GM12878 (cell line): ENCODE measurements around the gene NFATC1. TPM values are rescaled to one million over a fixed set of nuclear protein-coding genes. Genes with fewer than 3 reads are reported as not detected.

Source experiments
- BCL11A ChIP-seq: IDR thresholded peaks from 2 replicates; pipeline ENCODE4 v1.6.1; 2011; ENCODE audit warnings: low read depth, low read length
- BRCA1 ChIP-seq: IDR thresholded peaks from 2 replicates; pipeline ENCODE4 v1.6.1; 2011; ENCODE audit warnings: low read depth, low read length, improper control_type of control experiment
- CHD1 ChIP-seq: IDR thresholded peaks from 2 replicates; pipeline ENCODE4 v1.6.1; 2012; ENCODE audit warnings: low read depth, low read length, improper control_type of control experiment
- CHD2 ChIP-seq: IDR thresholded peaks from 2 replicates; pipeline ENCODE4 v1.6.1; 2011; ENCODE audit warnings: low read depth, low read length, improper control_type of control experiment, borderline replicate concordance
- CREB1 ChIP-seq: IDR thresholded peaks from 2 replicates; pipeline ENCODE4 v1.6.1; 2012; ENCODE audit warnings: low read depth, mild to moderate bottlenecking, inconsistent platforms
- DPF2 ChIP-seq: fragments of 450-650 bp; IDR thresholded peaks from 2 replicates; pipeline ENCODE4 v1.6.1; 2017; ENCODE audit warnings: mild to moderate bottlenecking
- EED ChIP-seq: sonication (generic); IDR thresholded peaks from 2 replicates; pipeline ENCODE4 v1.6.1; 2016; ENCODE audit warnings: antibody characterized with exemption, low read depth
- EP300 ChIP-seq, 2 experiments: fragments of 150-350 bp in 1 of 2; IDR thresholded peaks; 2 replicates each; pipeline ENCODE4 v1.6.1; 2011 to 2012; ENCODE audit warnings: low read depth in 2 of 2, low read length in 2 of 2, borderline replicate concordance in 1 of 2, improper control_type of control experiment in 1 of 2, inconsistent platforms in 1 of 2; ENCODE audit not compliant: control insufficient read depth in 1 of 2
- HDAC6 ChIP-seq: fragments of 200-600 bp; sonication (generic); IDR thresholded peaks from one replicate; pipeline ENCODE4 v1.8.0; 2017; ENCODE audit warnings: antibody characterized with exemption; ENCODE audit not compliant: unreplicated experiment
- KDM1A ChIP-seq: fragments of 200-600 bp; sonication (generic); IDR thresholded peaks from 2 replicates; pipeline ENCODE4 v1.6.1; 2016; ENCODE audit warnings: borderline replicate concordance
- MTA2 ChIP-seq: fragments of 450-650 bp; IDR thresholded peaks from 2 replicates; pipeline ENCODE4 v1.6.1; 2016; ENCODE audit warnings: low read depth, mild to moderate bottlenecking, moderate library complexity
- MYC ChIP-seq: IDR thresholded peaks from 2 replicates; pipeline ENCODE4 v1.6.1; 2011; ENCODE audit warnings: mild to moderate bottlenecking, low read length, moderate library complexity, inconsistent platforms; ENCODE audit not compliant: insufficient read depth, insufficient replicate concordance, insufficient read length, severe bottlenecking
- NFYA ChIP-seq: IDR thresholded peaks from 2 replicates; pipeline ENCODE4 v1.6.1; 2011; ENCODE audit warnings: low read depth, mild to moderate bottlenecking, low read length, improper control_type of control experiment, borderline replicate concordance
- NR2C1 ChIP-seq: fragments of 450-650 bp; IDR thresholded peaks from 2 replicates; pipeline ENCODE4 v1.6.1; 2017; ENCODE audit warnings: antibody characterized with exemption, mild to moderate bottlenecking, moderate library complexity
- NR2C2 ChIP-seq: IDR thresholded peaks from 2 replicates; pipeline ENCODE4 v1.6.1; 2011; ENCODE audit warnings: borderline replicate concordance, low read depth; ENCODE audit not compliant: control insufficient read depth, insufficient read length
- POLR2A ChIP-seq: IDR thresholded peaks from 2 replicates; pipeline ENCODE4 v1.6.1; 2011; ENCODE audit warnings: low read depth, mild to moderate bottlenecking, low read length
- POU2F2 ChIP-seq: IDR thresholded peaks from 3 replicates; pipeline ENCODE4 v1.6.1; 2011; ENCODE audit warnings: low read depth, mild to moderate bottlenecking, low read length, borderline replicate concordance
- RBBP5 ChIP-seq: fragments of 200-600 bp; sonication (generic); conservative IDR thresholded peaks from 2 replicates; pipeline ENCODE4 v1.6.1; 2016
- RCOR1 ChIP-seq: conservative IDR thresholded peaks from 2 replicates; pipeline ENCODE4 v1.6.1; 2012; ENCODE audit warnings: low read depth, low read length, improper control_type of control experiment
- SIX5 ChIP-seq: IDR thresholded peaks from 2 replicates; pipeline ENCODE4 v1.6.1; 2011; ENCODE audit warnings: mild to moderate bottlenecking, low read depth, low read length, moderate library complexity; ENCODE audit not compliant: severe bottlenecking
- SMC3 ChIP-seq: IDR thresholded peaks from 2 replicates; pipeline ENCODE4 v1.6.1; 2011; ENCODE audit warnings: low read length, improper control_type of control experiment, borderline replicate concordance
- YBX1 ChIP-seq: fragments of 450-650 bp; IDR thresholded peaks from 2 replicates; pipeline ENCODE4 v1.6.1; 2016; ENCODE audit warnings: antibody characterized with exemption
- ZNF217 ChIP-seq: fragments of 450-650 bp; IDR thresholded peaks from 2 replicates; pipeline ENCODE4 v1.6.1; 2017; ENCODE audit warnings: antibody characterized with exemption, mild to moderate bottlenecking
- polyA plus RNA-seq, 11 experiments: library from polyadenylated mRNA; depleted of rRNA in 4 of 11; unstranded in 6 of 11; stranded (reverse) in 5 of 11; fragments of >200 nt; fragmentation: Nextera tagmentation in 4 of 11; fragmentation: Illumina TruSeq in 1 of 11; extraction: Ambion mirVana in 4 of 11; extraction: Trizol in 1 of 11; gene quantifications; 1 replicate in 1 of 11; 2 replicates in 10 of 11; pipeline versions ENCODE4 v1.2.1 to v1.2.3, GENCODE V29; 2011 to 2016; ENCODE audit warnings: inconsistent platforms in 2 of 11, missing spikeins in 2 of 11, low read depth in 1 of 11
- total RNA-seq, 4 experiments: library from RNA; depleted of rRNA in 3 of 4; stranded (reverse); fragments of >200 nt in 3 of 4; fragmentation: Illumina TruSeq in 1 of 4; extraction: Trizol in 1 of 4; gene quantifications; 2 replicates each; pipeline versions ENCODE4 v1.2.1 to v1.2.3, GENCODE V29; 2013 to 2021
- TF ChIP-seq, protein P1 (sequence below): IDR thresholded peaks from 2 replicates; pipeline ENCODE4 v1.6.1; 2012; ENCODE audit warnings: low read length, inconsistent platforms
- TF ChIP-seq, protein P2 (sequence below): fragments of 450-650 bp; formaldehyde crosslinking; IDR thresholded peaks from 2 replicates; pipeline ENCODE4 v1.5.0; 2022; ENCODE audit warnings: mild to moderate bottlenecking, missing genetic modification characterization

Gene NFATC1
- total and polyA plus RNA-seq, 10 of the 15 experiments (the other 5 are each of a cell fraction or from before 2014, with no cell fraction given): 0.84 to 20.8 (median 5.1) TPM

DNA sequence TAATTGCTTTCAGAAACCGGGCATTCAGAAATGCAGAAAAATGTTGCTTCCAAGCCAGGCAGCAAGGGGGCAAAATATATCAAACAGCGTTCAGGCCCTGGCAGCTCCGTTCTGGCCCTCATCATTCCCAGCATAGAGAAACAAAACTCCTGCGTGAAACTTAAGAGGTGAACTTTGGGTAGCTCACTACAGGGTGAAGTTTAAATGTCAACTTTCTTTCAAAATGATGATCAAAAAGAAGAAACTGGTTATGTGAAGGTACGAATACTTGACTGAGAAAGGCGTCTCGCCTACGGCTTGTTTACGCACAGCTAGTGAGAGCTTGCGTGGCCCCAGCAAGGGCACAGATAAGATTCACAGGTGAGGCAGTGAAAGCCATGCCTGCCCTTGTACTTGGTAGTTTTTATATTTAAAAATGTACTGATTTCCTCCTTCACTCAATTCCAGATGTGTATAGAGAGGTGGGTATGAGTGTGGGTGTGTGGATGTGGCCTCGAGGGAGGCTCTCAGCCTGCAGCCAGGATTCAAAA is 127.5 kb downstream of the NFATC1 start (continued):
- no peak for TF ChIP-seq MTA2
- peak; percentile 43; the same call in 1 of the 2 replicates for TF ChIP-seq BCL11A
- no peak for TF ChIP-seq MYC
- no peak for TF ChIP-seq CHD1
- TF ChIP-seq SIX5: no peak
- no peak; the same call in 1 of the 2 replicates for TF ChIP-seq DPF2
- TF ChIP-seq, protein P1, sequence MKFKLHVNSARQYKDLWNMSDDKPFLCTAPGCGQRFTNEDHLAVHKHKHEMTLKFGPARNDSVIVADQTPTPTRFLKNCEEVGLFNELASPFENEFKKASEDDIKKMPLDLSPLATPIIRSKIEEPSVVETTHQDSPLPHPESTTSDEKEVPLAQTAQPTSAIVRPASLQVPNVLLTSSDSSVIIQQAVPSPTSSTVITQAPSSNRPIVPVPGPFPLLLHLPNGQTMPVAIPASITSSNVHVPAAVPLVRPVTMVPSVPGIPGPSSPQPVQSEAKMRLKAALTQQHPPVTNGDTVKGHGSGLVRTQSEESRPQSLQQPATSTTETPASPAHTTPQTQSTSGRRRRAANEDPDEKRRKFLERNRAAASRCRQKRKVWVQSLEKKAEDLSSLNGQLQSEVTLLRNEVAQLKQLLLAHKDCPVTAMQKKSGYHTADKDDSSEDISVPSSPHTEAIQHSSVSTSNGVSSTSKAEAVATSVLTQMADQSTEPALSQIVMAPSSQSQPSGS: no peak
- no peak for TF ChIP-seq BRCA1
- no peak for TF ChIP-seq NR2C1
- no peak for TF ChIP-seq NFYA
- TF ChIP-seq ZNF217: no peak
- no peak for TF ChIP-seq RCOR1
- no peak for TF ChIP-seq HDAC6
- TF ChIP-seq RBBP5: 0 out of 2 replicates have a peak, but pooled peaks have one; percentile 67
- TF ChIP-seq NR2C2: no peak
- no peak for TF ChIP-seq EP300 (IDR thresholded peaks at IDR 0.05; ENCODE audit: borderline replicate concordance in 1 of 2, control insufficient read depth in 1 of 2, low read depth in 2 of 2, low read length in 2 of 2)
- no peak for TF ChIP-seq SMC3
- TF ChIP-seq, protein P2, sequence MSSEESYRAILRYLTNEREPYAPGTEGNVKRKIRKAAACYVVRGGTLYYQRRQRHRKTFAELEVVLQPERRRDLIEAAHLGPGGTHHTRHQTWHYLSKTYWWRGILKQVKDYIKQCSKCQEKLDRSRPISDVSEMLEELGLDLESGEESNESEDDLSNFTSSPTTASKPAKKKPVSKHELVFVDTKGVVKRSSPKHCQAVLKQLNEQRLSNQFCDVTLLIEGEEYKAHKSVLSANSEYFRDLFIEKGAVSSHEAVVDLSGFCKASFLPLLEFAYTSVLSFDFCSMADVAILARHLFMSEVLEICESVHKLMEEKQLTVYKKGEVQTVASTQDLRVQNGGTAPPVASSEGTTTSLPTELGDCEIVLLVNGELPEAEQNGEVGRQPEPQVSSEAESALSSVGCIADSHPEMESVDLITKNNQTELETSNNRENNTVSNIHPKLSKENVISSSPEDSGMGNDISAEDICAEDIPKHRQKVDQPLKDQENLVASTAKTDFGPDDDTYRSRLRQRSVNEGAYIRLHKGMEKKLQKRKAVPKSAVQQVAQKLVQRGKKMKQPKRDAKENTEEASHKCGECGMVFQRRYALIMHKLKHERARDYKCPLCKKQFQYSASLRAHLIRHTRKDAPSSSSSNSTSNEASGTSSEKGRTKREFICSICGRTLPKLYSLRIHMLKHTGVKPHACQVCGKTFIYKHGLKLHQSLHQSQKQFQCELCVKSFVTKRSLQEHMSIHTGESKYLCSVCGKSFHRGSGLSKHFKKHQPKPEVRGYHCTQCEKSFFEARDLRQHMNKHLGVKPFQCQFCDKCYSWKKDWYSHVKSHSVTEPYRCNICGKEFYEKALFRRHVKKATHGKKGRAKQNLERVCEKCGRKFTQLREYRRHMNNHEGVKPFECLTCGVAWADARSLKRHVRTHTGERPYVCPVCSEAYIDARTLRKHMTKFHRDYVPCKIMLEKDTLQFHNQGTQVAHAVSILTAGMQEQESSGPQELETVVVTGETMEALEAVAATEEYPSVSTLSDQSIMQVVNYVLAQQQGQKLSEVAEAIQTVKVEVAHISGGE (CRISPR knock-in tag): no peak
- 0 out of 2 replicates have a peak, but pooled peaks have one; percentile 8 for TF ChIP-seq CHD2
- TF ChIP-seq EED: no peak
- no peak for TF ChIP-seq POLR2A
- no peak for TF ChIP-seq YBX1
- 0 out of 3 replicates have a peak, but pooled peaks have one; percentile 24 for TF ChIP-seq POU2F2
- no peak for TF ChIP-seq KDM1A
- 0 out of 2 replicates have a peak, but pooled peaks have one; percentile 27 for TF ChIP-seq CREB1
